OCI-LY1 (cell line): ENCODE measurements around the gene NLRP8.

Experiments used
- H2AFZ ChIP-seq: fragments of 200-600 bp; sonication (generic), shearing (Covaris generic); 2 replicates; pipeline ENCODE4 v1.6.0; 2014; ENCODE audit warnings: antibody characterized with exemption, mild to moderate bottlenecking, low read length
- H3F3A ChIP-seq: fragments of 200-600 bp; sonication (generic), shearing (Covaris generic); 2 replicates; pipeline ENCODE4 v1.6.0; 2014; ENCODE audit warnings: mild to moderate bottlenecking, antibody characterized with exemption, low read length, moderate library complexity; ENCODE audit not compliant: insufficient read depth
- H3K27ac ChIP-seq: fragments of 200-600 bp; sonication (generic); 2 replicates; pipeline ENCODE4 v1.5.1; 2014; ENCODE audit warnings: low read length, mixed run types, mild to moderate bottlenecking, low read depth; ENCODE audit not compliant: poor library complexity, severe bottlenecking
- H3K27me3 ChIP-seq: fragments of 200-600 bp; sonication (generic); 2 replicates; pipeline ENCODE4 v1.6.0; 2014; ENCODE audit warnings: antibody characterized with exemption, mild to moderate bottlenecking, low read length, moderate library complexity; ENCODE audit not compliant: insufficient read depth
- H3K36me3 ChIP-seq: fragments of 200-600 bp; sonication (generic); 2 replicates; pipeline ENCODE4 v1.6.1; 2014; ENCODE audit warnings: mild to moderate bottlenecking, antibody characterized with exemption, low read length, moderate library complexity, mixed read lengths; ENCODE audit not compliant: insufficient read depth
- H3K4me1 ChIP-seq: fragments of 200-600 bp; sonication (generic); 2 replicates; pipeline ENCODE4 v1.5.1; 2014; ENCODE audit warnings: mild to moderate bottlenecking, low read length, moderate library complexity; ENCODE audit not compliant: insufficient read depth, severe bottlenecking
- H3K4me2 ChIP-seq: fragments of 200-600 bp; sonication (generic), shearing (Covaris generic); 2 replicates; pipeline ENCODE4 v1.6.1; 2014; ENCODE audit warnings: low read length
- H3K4me3 ChIP-seq: fragments of 200-600 bp; sonication (generic); 2 replicates; pipeline ENCODE4 v1.5.1; 2014; ENCODE audit warnings: low read length, low read depth, mild to moderate bottlenecking, mixed read lengths; ENCODE audit not compliant: poor library complexity, severe bottlenecking
- H3K79me2 ChIP-seq: fragments of 200-600 bp; shearing (Covaris generic); 2 replicates; pipeline ENCODE4 v1.6.1; 2016; ENCODE audit warnings: mixed run types, low read length, mixed read lengths; ENCODE audit not compliant: insufficient read depth
- H3K9ac ChIP-seq: fragments of 200-600 bp; sonication (generic), shearing (Covaris generic); 2 replicates; pipeline ENCODE4 v1.6.1; 2014; ENCODE audit warnings: mild to moderate bottlenecking, low read length, mixed read lengths
- H3K9me2 ChIP-seq: fragments of 200-600 bp; sonication (generic), shearing (Covaris generic); 2 replicates; pipeline ENCODE4 v1.6.1; 2014; ENCODE audit warnings: low read depth, mild to moderate bottlenecking, low read length, mixed read lengths
- H3K9me3 ChIP-seq: fragments of 200-600 bp; shearing (Covaris generic); 2 replicates; pipeline ENCODE4 v1.6.1; 2014; ENCODE audit warnings: low read length, mixed read lengths
- H4K20me1 ChIP-seq: fragments of 200-600 bp; sonication (generic), shearing (Covaris generic); 2 replicates; pipeline ENCODE4 v1.6.0; 2016; ENCODE audit warnings: mild to moderate bottlenecking, low read length; ENCODE audit not compliant: insufficient read depth
- CTCF ChIP-seq: fragments of 200-600 bp; sonication (generic), shearing (Covaris generic); IDR thresholded peaks from 2 replicates; pipeline ENCODE4 v1.5.1; 2017; ENCODE audit warnings: mild to moderate bottlenecking, antibody characterized with exemption, low read length, moderate library complexity, mixed read lengths
- EZH2 ChIP-seq: fragments of 200-600 bp; sonication (generic), shearing (Covaris generic); IDR thresholded peaks from 2 replicates; pipeline ENCODE4 v1.8.0; 2017; ENCODE audit warnings: borderline replicate concordance, mixed run types, mild to moderate bottlenecking, antibody characterized with exemption, low read length, moderate library complexity, mixed read lengths

Gene NLRP8

GRCh38 chr19:55902080-55902751, 45.4 kb upstream of the NLRP8 start:
- H3K9me3 ChIP-seq: no peaks in the 10 kb centered on the region
- no peaks in the 10 kb centered on the region; the same call in 1 of the 2 replicates for H3K27me3 ChIP-seq

GRCh38 chr19:55907286-55907685, 40.3 kb upstream of the NLRP8 start:
- Histone ChIP-seq H3K9ac (no peak overlapping the region), H4K20me1 (no peaks in the 10 kb centered on the region), H3K9me2 (no peaks in the 10 kb centered on the region), H3K79me2 (no peaks in the 10 kb centered on the region), H3K4me3 (no peak overlapping the region), H3K36me3 (no peaks in the 10 kb centered on the region), H3K27ac (no peak overlapping the region), H3K27me3 (no peaks in the 10 kb centered on the region), H3K4me1 (no peaks in the 10 kb centered on the region), H2AFZ (no peak overlapping the region), H3K9me3 (no peaks in the 10 kb centered on the region), H3K4me2 (no peak overlapping the region), H3F3A (no peaks in the 10 kb centered on the region)
- TF ChIP-seq CTCF: no peak
- no peak for TF ChIP-seq EZH2

More at GRCh38 chr19:55902080-55902751, 45.4 kb upstream of the NLRP8 start:
- no peaks in the 10 kb centered on the region for H4K20me1 ChIP-seq
- no peaks in the 10 kb centered on the region for H3K9me2 ChIP-seq
- H2AFZ ChIP-seq: no peak overlapping the region
- no peaks in the 10 kb centered on the region for H3F3A ChIP-seq
- no peak overlapping the region for H3K4me2 ChIP-seq
- no peaks in the 10 kb centered on the region for H3K36me3 ChIP-seq
- H3K27ac ChIP-seq: no peak overlapping the region
- H3K4me1 ChIP-seq: no peaks in the 10 kb centered on the region
- TF ChIP-seq CTCF (no peak), EZH2 (no peak)
- no peak overlapping the region for H3K4me3 ChIP-seq
- no peaks in the 10 kb centered on the region for H3K79me2 ChIP-seq
- H3K9ac ChIP-seq: no peak overlapping the region

GRCh38 chr19:55907746-55908145, 39.9 kb upstream of the NLRP8 start:
- no peak for TF ChIP-seq CTCF
- no peak for TF ChIP-seq EZH2
- Histone ChIP-seq H3K9ac (no peak overlapping the region), H4K20me1 (no peaks in the 10 kb centered on the region), H3F3A (no peaks in the 10 kb centered on the region), H2AFZ (no peak overlapping the region), H3K9me2 (no peaks in the 10 kb centered on the region), H3K27ac (no peak overlapping the region), H3K79me2 (no peaks in the 10 kb centered on the region), H3K9me3 (no peaks in the 10 kb centered on the region), H3K4me1 (no peaks in the 10 kb centered on the region), H3K27me3 (no peaks in the 10 kb centered on the region), H3K4me3 (no peak overlapping the region), H3K36me3 (no peaks in the 10 kb centered on the region), H3K4me2 (no peak overlapping the region)
